Smooth muscle cell (in vitro differentiated cells): ENCODE measurements around the gene SCAMP4. TPM values are rescaled to one million over a fixed set of nuclear protein-coding genes. Genes with fewer than 3 reads are reported as not detected.

Experiments used
- DNase-seq: peaks from one replicate; lab custom pipeline; 2025; ENCODE audit not compliant: unreplicated experiment; lab: John Stamatoyannopoulos, UW
- H2AFZ ChIP-seq: fragments of 200-600 bp; sonication (generic); 2 replicates; pipeline ENCODE4 v1.6.0; 2016; ENCODE audit warnings: antibody characterized with exemption, low read depth, mild to moderate bottlenecking
- H3F3A ChIP-seq: fragments of 200-600 bp; sonication (generic); 2 replicates; pipeline ENCODE4 v1.6.0; 2017; ENCODE audit warnings: antibody characterized with exemption, low read depth
- H3K27ac ChIP-seq: fragments of 200-600 bp; sonication (generic); 2 replicates; pipeline ENCODE4 v1.5.1; 2016; ENCODE audit warnings: low read depth, mild to moderate bottlenecking
- H3K27me3 ChIP-seq: fragments of 200-600 bp; sonication (generic); 2 replicates; pipeline ENCODE4 v1.6.1; 2016; ENCODE audit warnings: low read depth, mild to moderate bottlenecking
- H3K36me3 ChIP-seq: fragments of 200-600 bp; sonication (generic); 2 replicates; pipeline ENCODE4 v1.5.1; 2016; ENCODE audit warnings: low read depth
- H3K4me1 ChIP-seq: fragments of 200-600 bp; sonication (generic); 2 replicates; pipeline ENCODE4 v1.5.1; 2016; ENCODE audit warnings: low read depth
- H3K4me2 ChIP-seq: fragments of 200-600 bp; sonication (generic); 2 replicates; pipeline ENCODE4 v1.6.0; 2016; ENCODE audit warnings: mild to moderate bottlenecking
- H3K4me3 ChIP-seq: fragments of 200-600 bp; sonication (generic); 2 replicates; pipeline ENCODE4 v1.5.1; 2016; ENCODE audit warnings: mild to moderate bottlenecking
- H3K79me2 ChIP-seq: fragments of 200-600 bp; sonication (generic); 2 replicates; pipeline ENCODE4 v1.6.0; 2016; ENCODE audit warnings: low read depth, mild to moderate bottlenecking
- H3K9ac ChIP-seq: fragments of 200-600 bp; sonication (generic); 2 replicates; pipeline ENCODE4 v1.6.0; 2016; ENCODE audit warnings: low read depth
- H3K9me3 ChIP-seq: fragments of 200-600 bp; sonication (generic); replicated peaks from 2 replicates; pipeline ENCODE4 v1.5.1; 2016; ENCODE audit warnings: low read depth
- H4K20me1 ChIP-seq: fragments of 200-600 bp; sonication (generic); 2 replicates; pipeline ENCODE4 v1.6.0; 2016; ENCODE audit warnings: low read depth
- WGBS: methylation state at CpG from one replicate; pipeline ENCODE4 v1.1.7; 2016; ENCODE audit warnings: low lambda C conversion rate; 5-methylcytosine and 5-hydroxymethylcytosine counted together
- polyA plus RNA-seq: library from polyadenylated mRNA; unstranded; fragments of >200 nt; fragmentation: Nextera tagmentation; extraction: Ambion mirVana; gene quantifications from 2 replicates; pipeline ENCODE4 v1.2.1, GENCODE V29; 2016
- total RNA-seq: library from RNA; depleted of rRNA; stranded (reverse); fragments of >200 nt; gene quantifications from 2 replicates; pipeline ENCODE4 v1.2.3, GENCODE V29; 2014
- TF ChIP-seq, protein P1 (sequence below): fragments of 200-600 bp; sonication (generic); IDR thresholded peaks from 2 replicates; pipeline ENCODE4 v1.5.1; 2017; ENCODE audit warnings: borderline replicate concordance, mild to moderate bottlenecking, antibody characterized with exemption; ENCODE audit not compliant: insufficient read depth, poor library complexity, severe bottlenecking

SCAMP4 gene
- total and polyA plus RNA-seq, 2 experiments from 2014 or later, result 54.5 to 96.9 TPM

DNA sequence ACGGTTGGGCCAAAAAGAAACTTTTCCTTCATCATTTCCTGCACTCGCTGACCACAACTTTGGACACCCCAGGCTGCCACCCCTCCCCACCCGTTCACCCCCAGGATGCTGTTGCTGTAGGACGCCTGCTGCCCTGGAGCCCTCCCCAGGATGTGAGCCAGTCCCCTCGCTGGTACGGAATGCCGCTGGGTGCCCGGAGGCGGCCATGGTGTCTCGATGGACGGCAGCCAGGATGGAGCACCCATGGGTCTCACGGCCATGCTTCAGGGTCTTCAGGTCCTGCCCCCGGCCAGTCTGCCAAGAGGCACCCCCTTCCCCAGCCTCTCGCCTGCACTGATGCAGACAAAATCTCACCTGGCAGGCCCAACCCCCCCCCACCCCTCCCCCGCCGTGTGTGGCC, 20.3 kb downstream of the SCAMP4 start:
- no peaks in the 10 kb centered on the region for H3K27me3 ChIP-seq
- no peak overlapping the region for H3K4me3 ChIP-seq
- H3K4me1 ChIP-seq, result no peaks in the 10 kb centered on the region
- H3K9me3 ChIP-seq, result no peaks in the 10 kb centered on the region
- H3K9ac ChIP-seq, result no peak overlapping the region
- H3K4me2 ChIP-seq, result no peak overlapping the region
- H3K27ac ChIP-seq, result no peak overlapping the region
- H3K36me3 ChIP-seq, result no peaks in the 10 kb centered on the region
- no peaks in the 10 kb centered on the region for H3K79me2 ChIP-seq
- peaks cover 3% of the 10 kb centered on the region for H3F3A ChIP-seq
- TF ChIP-seq, protein P1, sequence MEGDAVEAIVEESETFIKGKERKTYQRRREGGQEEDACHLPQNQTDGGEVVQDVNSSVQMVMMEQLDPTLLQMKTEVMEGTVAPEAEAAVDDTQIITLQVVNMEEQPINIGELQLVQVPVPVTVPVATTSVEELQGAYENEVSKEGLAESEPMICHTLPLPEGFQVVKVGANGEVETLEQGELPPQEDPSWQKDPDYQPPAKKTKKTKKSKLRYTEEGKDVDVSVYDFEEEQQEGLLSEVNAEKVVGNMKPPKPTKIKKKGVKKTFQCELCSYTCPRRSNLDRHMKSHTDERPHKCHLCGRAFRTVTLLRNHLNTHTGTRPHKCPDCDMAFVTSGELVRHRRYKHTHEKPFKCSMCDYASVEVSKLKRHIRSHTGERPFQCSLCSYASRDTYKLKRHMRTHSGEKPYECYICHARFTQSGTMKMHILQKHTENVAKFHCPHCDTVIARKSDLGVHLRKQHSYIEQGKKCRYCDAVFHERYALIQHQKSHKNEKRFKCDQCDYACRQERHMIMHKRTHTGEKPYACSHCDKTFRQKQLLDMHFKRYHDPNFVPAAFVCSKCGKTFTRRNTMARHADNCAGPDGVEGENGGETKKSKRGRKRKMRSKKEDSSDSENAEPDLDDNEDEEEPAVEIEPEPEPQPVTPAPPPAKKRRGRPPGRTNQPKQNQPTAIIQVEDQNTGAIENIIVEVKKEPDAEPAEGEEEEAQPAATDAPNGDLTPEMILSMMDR, result no peak
- WGBS, result 96% methylated on average over 16 of the region's 16 CpGs
- no peaks in the 10 kb centered on the region for H4K20me1 ChIP-seq
- H2AFZ ChIP-seq, result no peak overlapping the region
- DNase-seq, result no peak

DNA sequence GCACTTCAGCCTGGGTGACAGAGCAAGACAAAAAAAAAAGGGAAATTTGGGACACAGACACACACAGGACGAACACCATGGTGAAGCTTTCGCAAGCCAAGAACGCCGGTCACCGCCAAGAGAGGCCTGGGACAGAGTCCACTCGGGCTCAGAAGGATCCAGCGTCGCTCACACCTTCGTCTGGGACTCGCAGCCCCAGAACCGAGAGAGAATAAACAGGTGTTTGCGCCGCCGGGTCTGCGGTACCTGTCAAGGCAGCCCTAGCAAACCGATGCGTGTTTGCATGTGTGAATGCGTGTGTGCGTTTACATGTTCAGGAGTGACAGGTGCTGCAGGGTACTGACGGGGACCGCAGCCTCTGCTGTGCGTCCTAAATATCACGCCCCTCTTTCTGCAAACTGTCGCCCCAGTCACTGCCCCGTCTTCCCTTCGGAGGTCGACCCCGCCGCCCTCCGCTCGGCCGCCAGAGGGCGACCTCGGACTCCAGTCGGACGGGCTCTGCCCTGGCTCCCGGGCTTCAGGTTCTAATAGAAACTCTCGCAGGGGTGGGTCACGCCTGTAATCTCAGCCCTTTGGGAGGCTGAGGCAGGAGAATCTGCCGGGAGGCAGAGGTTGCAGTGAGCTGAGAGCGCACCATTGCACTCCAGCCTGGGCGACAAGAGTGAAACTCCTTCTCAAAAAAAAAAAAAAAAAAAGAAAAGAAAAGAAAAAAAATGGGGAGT, 24.0 kb downstream of the SCAMP4 start:
- TF ChIP-seq, protein P1, result peak; percentile 88
- Histone ChIP-seq H3K27ac (no peak overlapping the region), H3K4me1 (no peaks in the 10 kb centered on the region), H3K4me2 (peak overlapping the region; percentile 86), H3F3A (peaks cover 3% of the 10 kb centered on the region), H3K79me2 (no peaks in the 10 kb centered on the region), H3K36me3 (no peaks in the 10 kb centered on the region), H2AFZ (peak overlapping the region; percentile 45), H3K9ac (no peak overlapping the region), H3K4me3 (peak overlapping the region; percentile 48), H4K20me1 (no peaks in the 10 kb centered on the region), H3K27me3 (no peaks in the 10 kb centered on the region), H3K9me3 (no peaks in the 10 kb centered on the region)
- DNase-seq, result peak; percentile 38
- WGBS, result 24% methylated on average over 40 of the region's 42 CpGs

DNA sequence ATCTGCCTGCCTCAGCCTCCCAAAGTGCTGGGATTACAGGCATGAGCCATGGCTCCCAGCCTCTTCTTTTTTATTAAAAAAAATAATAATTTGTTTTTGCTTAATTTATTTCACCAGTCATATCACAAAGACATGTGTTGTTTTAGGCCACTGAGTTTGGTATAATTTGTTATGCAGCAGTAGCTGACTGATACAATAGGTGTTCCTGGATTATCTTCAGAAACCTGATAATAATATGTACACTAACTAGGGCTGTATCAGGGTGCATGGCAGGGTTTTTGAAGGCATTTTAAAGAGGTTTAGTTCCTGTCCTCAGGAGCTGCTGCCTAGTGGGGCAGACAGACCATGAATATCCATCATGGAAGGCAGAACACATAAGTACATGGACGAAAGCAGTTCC, 26.2 kb downstream of the SCAMP4 start:
- Histone ChIP-seq H3K4me3 (no peak overlapping the region), H3K9ac (no peak overlapping the region), H4K20me1 (no peaks in the 10 kb centered on the region), H3K27ac (no peak overlapping the region), H2AFZ (no peak overlapping the region), H3K4me2 (no peak overlapping the region), H3K79me2 (no peaks in the 10 kb centered on the region), H3K4me1 (no peaks in the 10 kb centered on the region), H3K27me3 (no peaks in the 10 kb centered on the region), H3K9me3 (no peaks in the 10 kb centered on the region), H3F3A (peaks cover 3% of the 10 kb centered on the region), H3K36me3 (no peaks in the 10 kb centered on the region)
- DNase-seq, result no peak
- 97% methylated on average over 1 of the region's 1 CpG for WGBS
- TF ChIP-seq, protein P1, result no peak

DNA sequence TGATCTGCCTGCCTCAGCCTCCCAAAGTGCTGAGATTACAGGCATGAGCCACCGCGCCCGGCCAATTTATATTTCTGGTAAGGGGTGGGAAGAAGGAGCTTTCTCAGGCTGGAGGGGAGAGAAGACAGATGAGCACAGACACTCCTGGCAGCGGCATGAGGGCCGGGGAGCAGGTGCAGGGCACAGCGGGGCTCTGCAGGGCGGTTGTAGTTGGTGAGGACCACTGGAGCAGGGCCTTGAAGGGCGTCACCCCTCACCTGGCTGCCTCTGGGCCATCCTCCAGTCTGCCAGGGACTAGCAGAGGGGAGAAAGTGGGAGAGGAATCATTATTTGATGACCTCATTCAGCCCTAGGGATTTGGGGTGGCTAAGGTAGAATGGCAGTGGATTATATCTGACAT, 27.2 kb downstream of the SCAMP4 start:
- no peak for DNase-seq
- Histone ChIP-seq H3K27ac (no peak overlapping the region), H3K27me3 (no peaks in the 10 kb centered on the region), H3K36me3 (no peaks in the 10 kb centered on the region), H3K9ac (no peak overlapping the region), H2AFZ (no peak overlapping the region), H3K4me3 (no peak overlapping the region), H3K79me2 (no peaks in the 10 kb centered on the region), H3F3A (peaks cover 3% of the 10 kb centered on the region), H3K4me1 (no peaks in the 10 kb centered on the region), H3K4me2 (no peak overlapping the region), H3K9me3 (no peaks in the 10 kb centered on the region), H4K20me1 (no peaks in the 10 kb centered on the region)
- 86% methylated on average over 8 of the region's 8 CpGs for WGBS
- TF ChIP-seq, protein P1, result no peak
